Subcutaneous adipose tissue (tissue), 4 donors: ENCODE results near the gene PLEKHM1. TPM values are rescaled to one million over a fixed set of nuclear protein-coding genes. Genes with fewer than 3 reads are reported as not detected.

ENCODE experiments used
- total RNA-seq, 4 donors: library from RNA; depleted of rRNA; stranded (reverse); fragments of >200 nt; gene quantifications; one replicate each; pipeline ENCODE4 v1.1.0, GENCODE V29; 2016
- TF ChIP-seq, protein P1 (sequence below): fragments of 450-650 bp; IDR thresholded peaks from one replicate; pipeline ENCODE4 v1.5.1; 2016; ENCODE audit warnings: low read depth, mild to moderate bottlenecking, control low read depth, antibody characterized with exemption, moderate library complexity

PLEKHM1 gene
- total RNA-seq, 4 donors from 2014 or later = 22.8 to 53.7 (median 30.5) TPM

DNA sequence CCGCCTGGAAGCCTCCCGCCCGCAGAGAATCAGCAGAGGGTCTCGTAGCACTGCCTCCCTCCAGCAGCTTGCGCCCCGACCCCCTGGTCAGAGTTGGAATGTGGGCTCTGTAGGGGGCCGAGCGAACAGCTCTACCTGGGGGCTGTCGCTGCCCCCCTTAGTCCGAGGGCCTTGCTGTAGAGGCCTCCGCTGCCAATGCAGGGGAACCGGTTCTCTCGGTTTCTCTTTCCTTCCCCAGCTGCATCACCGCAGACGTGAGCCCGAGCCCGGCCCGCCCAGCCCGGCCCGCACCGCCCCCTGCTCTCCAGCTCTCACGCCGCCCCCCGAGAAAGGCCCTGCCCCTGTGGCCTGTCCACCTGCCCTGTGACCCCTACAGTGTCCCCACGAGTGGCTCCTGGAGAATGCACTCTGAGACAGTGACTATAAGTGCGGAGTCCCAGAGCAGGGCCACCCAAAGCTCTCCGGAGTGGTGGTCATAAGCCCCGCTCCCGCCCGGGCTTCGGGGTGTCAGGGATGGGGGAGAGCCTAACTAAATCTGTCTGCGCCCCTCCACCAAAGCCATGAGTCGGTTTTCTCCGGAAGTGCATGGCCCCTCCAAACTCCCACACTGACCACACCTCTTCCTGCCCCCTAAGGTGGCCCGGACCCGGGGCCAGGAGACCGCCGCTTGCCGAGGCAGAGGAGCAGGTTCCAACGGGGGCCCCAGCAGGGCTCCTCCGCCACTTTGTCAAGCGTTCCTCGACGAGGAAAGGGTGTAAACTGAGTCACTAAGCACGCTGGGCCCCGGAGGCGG, 59.6 kb downstream of the PLEKHM1 start:
- TF ChIP-seq, protein P1, sequence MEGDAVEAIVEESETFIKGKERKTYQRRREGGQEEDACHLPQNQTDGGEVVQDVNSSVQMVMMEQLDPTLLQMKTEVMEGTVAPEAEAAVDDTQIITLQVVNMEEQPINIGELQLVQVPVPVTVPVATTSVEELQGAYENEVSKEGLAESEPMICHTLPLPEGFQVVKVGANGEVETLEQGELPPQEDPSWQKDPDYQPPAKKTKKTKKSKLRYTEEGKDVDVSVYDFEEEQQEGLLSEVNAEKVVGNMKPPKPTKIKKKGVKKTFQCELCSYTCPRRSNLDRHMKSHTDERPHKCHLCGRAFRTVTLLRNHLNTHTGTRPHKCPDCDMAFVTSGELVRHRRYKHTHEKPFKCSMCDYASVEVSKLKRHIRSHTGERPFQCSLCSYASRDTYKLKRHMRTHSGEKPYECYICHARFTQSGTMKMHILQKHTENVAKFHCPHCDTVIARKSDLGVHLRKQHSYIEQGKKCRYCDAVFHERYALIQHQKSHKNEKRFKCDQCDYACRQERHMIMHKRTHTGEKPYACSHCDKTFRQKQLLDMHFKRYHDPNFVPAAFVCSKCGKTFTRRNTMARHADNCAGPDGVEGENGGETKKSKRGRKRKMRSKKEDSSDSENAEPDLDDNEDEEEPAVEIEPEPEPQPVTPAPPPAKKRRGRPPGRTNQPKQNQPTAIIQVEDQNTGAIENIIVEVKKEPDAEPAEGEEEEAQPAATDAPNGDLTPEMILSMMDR = no peak

DNA sequence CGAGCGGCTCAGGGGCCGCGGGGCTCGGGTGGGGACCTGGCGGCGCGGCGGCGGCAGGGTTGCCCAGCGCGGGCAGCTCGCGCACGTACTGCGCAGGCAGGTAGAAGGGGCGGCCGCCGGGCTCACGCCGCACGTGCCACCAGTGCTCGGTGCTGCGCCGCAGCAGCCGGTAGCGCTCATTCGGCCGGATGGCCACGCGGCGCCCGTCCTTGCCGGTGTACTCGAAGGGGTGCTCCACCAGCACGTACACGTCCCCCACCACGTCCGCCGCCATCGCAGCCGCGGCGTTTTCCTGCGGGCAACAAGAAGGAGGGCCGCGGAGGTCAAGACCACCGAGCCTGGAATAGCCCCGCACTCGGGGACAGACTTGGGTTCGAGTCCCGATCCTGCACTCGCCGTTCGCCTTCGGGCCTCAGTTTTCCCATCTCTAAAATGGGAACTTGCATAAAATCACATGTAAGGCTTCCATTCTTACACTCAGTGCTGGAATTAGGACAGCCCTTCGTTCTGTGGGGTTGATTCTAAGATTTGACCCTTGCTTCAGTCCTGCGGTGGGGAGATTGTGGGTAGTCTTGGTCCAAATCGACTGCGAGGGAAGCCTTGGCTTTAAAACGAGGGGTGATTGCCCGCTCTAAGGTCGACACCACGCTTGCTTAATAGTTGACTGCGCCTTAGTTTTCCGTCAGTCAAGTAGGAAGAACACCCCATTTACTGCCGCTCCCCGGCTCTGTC, 60.3 kb downstream of the PLEKHM1 start:
- TF ChIP-seq, protein P1 = no peak

DNA sequence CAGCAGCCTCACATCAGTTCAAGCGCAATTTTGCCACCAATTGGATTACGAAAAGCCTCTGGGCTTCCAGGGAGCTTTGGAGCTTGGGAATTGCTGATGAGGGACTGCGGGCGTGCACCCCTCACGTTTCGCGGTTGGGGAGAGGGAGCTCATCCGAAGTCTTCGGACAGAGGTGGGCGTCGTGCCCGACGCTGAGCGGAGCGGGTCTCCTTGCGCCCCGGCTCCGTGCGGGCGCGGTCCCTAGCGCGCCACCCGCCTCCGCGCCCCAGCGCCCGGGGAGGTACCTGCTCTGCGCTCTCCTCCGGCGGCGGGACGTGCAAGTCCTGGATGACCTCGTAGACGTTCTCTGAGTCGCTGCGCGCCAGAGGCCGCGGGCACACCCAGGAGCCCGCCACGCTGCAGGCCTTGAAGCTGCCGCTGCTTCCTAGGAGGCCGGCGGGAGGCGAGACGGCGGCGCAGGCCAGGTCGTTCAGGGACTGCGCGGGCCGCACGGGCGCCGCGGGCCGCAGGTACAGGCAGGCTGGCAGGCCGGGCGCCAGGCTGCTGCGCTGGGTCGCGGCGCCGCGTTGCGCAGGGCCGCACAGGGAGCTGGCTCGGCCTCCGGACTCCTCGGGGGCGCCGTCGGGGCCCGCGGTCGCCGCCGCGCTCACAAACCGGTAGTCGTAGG, 61.0 kb downstream of the PLEKHM1 start:
- TF ChIP-seq, protein P1 = no peak

DNA sequence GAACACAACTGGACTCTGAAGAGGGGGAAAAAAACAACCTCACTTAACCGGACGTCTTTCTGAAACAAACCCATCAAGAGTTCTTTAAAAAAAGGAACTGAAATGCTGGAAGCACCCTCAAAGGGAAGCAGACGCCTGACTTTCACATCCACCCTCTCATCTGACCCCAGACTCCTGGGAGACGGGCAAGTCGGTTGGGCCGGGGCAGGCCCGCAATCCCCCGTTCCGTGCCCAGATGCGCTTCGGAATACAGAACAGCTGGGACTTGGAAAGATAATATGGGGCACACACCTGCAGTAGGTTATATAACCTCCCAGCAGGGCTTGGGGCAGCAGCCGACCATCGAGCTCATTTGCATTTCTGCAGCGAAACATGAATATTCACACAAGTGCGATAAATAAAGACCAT, 61.6 kb downstream of the PLEKHM1 start:
- TF ChIP-seq, protein P1 = no peak

DNA sequence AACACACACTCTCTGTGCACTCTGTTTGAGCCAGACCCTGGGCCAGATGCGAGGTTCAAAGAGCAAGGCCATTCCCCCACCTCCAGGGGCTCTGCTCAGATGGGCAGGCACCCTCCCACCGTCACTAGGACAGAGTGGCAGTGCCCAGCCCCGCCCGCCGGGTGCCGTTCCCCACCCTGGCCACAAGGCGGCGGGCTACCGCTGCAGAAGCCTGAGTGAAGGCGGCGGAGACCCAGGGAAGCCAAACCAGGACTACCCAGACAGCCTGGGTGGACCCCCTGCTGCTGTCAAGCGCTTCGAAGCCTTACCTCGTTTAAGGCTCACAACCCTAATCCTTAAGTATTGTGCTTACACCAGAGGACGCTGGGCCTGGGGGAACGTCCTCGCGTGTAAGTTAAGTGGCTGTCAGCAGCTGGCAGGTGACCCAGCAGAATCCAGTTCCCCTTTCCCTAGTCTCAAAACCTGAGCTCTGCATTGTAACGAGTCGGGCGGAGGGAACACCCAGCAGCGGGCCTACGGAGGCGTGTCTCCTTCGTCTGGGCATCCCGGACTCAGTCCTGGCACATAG, 62.4 kb downstream of the PLEKHM1 start:
- TF ChIP-seq, protein P1 = no peak

- TF ChIP-seq, protein P1 = no peak
Observed at GRCh38 chr17:45427181-45427835, 63.2 kb downstream of the PLEKHM1 start.
